Mammary epithelial cell (primary cell): ENCODE results near the gene MYH7.

Experiments
- EZH2 ChIP-seq: IDR thresholded peaks from 2 replicates; pipeline ENCODE4 v1.6.1; 2012; ENCODE audit warnings: low read length, inconsistent platforms, borderline replicate concordance
- TF ChIP-seq, protein P1 (sequence below), 2 donors: IDR thresholded peaks in 1 of 2; conservative IDR thresholded peaks in 1 of 2; 2 replicates each; pipeline ENCODE4 v1.5.1; 2011 to 2012; ENCODE audit warnings: inconsistent platforms in 2 of 2, low read length in 2 of 2, mild to moderate bottlenecking in 2 of 2, control low read depth in 1 of 2, low read depth in 1 of 2; ENCODE audit not compliant: insufficient read depth in 1 of 2; ENCODE audit errors: extremely low read depth in 1 of 2

DNA sequence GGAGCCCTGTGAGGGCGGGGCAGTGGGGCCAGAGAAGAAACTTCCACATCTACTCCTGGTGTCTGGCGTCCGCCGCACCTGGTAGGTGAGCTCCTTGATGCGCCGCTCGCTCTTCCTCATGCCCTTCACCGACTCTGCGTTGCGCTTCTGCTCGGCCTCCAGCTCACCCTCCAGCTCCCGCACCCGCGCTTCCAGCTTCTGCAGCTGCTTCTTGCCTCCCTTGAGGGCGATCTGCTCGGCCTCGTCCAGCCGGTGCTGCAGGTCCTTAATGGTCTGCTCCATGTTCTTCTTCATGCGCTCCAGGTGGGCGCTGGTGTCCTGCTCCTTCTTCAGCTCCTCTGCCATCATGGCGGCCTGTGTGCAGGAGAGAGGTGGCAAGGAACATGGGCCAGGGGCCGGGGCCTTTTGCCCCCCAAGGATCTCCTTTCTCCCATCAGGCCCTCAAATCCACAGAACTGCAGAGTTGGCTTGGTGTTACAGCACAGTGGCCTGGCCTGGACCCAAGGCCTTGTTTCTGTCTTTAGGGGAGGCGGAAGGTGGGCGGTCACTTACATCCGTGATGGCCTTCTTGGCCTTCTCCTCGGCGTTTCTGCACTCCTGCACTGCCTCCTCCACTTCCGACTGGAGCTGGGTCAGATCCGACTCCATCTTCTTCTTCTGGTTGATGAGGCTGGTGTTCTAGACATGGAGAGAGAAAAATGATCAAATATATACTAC lies 50.9 kb downstream of the MYH7 start:
- TF ChIP-seq, protein P1, sequence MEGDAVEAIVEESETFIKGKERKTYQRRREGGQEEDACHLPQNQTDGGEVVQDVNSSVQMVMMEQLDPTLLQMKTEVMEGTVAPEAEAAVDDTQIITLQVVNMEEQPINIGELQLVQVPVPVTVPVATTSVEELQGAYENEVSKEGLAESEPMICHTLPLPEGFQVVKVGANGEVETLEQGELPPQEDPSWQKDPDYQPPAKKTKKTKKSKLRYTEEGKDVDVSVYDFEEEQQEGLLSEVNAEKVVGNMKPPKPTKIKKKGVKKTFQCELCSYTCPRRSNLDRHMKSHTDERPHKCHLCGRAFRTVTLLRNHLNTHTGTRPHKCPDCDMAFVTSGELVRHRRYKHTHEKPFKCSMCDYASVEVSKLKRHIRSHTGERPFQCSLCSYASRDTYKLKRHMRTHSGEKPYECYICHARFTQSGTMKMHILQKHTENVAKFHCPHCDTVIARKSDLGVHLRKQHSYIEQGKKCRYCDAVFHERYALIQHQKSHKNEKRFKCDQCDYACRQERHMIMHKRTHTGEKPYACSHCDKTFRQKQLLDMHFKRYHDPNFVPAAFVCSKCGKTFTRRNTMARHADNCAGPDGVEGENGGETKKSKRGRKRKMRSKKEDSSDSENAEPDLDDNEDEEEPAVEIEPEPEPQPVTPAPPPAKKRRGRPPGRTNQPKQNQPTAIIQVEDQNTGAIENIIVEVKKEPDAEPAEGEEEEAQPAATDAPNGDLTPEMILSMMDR (conservative IDR thresholded peaks at IDR 0.05 in 1 of 2, IDR thresholded peaks at IDR 0.05 in 1 of 2; ENCODE audit: extremely low read depth in 1 of 2, insufficient read depth in 1 of 2, low read depth in 1 of 2, low read length in 2 of 2) = no peak
- TF ChIP-seq EZH2 = no peak
